GM12872 (cell line): ENCODE results near the gene P2RX6.

Experiments
- CTCF ChIP-seq: IDR thresholded peaks from 3 replicates; pipeline ENCODE4 v1.5.1; 2011; ENCODE audit warnings: low read depth, mild to moderate bottlenecking, low read length, moderate library complexity; ENCODE audit not compliant: insufficient read depth

Gene P2RX6

GRCh38 chr22:20999350-21000206 is 15.4 kb upstream of the P2RX6 start:
- no peak for TF ChIP-seq CTCF

GRCh38 chr22:21000207-21000986 is 14.6 kb upstream of the P2RX6 start:
- no peak for TF ChIP-seq CTCF

GRCh38 chr22:21000987-21001600 is 13.9 kb upstream of the P2RX6 start:
- no peak for TF ChIP-seq CTCF

GRCh38 chr22:21001601-21002325 is 13.2 kb upstream of the P2RX6 start, which contains the start of gene THAP7:
TSS of gene THAP7 (minus strand) at chr22:21002118. CDS start at chr22:21001911, 207 bp downstream.
- no peak for TF ChIP-seq CTCF

- TF ChIP-seq CTCF = no peak
Observed at GRCh38 chr22:21003782-21004181, 11.2 kb upstream of the P2RX6 start.

- TF ChIP-seq CTCF = no peak
Observed at GRCh38 chr22:21009638-21010425, 5.1 kb upstream of the P2RX6 start.
